ENCODE data around the gene RAB1B.

The RAB1B gene

GRCh38 chr11:66284526-66285078 is 16.2 kb downstream of the RAB1B start:
- no peak for DNase-seq (ENCODE audit: low read depth in 2 of 2)

DNA sequence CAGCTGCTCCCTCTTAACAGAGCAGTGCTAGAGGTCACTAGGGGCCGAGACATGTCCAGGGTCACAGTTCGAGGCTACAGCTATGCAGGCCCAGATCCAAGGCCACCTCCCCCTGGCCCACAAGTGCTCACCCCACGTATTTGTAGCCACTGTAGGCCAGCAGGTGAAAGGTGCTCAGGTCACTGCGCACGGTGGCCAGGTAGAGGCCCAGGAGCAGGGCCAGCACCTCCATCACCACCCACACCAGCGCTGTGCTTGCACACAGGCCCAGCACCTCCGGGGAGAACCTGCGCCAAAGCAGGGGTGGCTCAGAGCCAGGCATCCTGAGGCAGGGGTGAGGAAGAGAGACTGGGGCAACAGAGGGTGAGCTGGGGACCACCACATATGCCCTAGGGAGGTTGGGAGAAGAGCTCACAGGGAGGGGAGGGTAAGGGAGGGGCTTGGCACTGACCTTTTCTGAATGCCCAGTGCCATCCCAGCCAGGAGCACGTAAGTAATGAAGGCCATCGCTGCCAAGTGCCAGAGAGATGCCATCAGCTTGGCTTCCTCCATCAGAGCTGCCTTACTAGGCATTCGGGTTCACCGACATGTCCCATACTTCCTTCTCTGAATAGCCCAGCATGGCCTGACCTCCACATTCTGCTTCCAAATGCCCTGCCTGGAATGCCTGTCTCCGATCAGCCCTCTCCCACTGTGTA is 17.0 kb downstream of the RAB1B start:
- DNase-seq (ENCODE audit: low read depth in 2 of 2), result no peak

- no peak for DNase-seq (ENCODE audit: low read depth in 2 of 2)
These were observed 18.3 kb downstream of the RAB1B start for GRCh38 chr11:66286699-66287098.

DNA sequence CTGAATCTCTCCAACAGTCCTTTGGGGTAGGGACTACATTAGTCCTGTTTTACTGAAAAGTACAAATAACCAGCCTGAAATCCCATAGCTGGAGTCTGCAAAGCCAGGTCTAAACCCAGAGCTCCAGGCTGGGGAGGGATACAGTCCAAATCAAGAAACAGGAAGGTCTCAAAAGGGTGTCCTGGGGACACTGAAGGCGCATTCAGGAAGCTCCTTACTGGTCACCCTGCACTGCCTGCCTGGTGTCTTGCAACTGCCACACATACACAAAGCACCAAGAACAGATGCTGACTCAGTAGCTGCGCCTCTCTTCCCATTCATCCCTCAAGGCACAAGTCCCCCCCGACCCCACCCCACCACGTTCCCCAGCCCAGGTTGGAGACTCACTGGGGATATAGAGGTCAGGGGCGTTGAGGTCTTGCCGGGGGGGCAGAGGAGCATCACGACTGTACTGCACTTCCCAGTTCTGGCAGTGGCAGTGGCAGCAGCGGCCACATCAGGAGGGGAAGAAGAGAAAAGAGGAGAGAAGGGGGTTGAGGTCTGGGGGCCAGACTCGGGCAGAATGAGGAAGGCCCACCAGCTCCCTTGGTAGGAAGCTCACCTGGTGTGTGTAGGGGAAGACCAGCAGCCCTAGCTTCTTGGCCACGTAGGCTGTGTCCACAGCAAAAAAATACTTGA is 18.9 kb downstream of the RAB1B start:
- DNase-seq (ENCODE audit: low read depth in 2 of 2), result no peak

DNA sequence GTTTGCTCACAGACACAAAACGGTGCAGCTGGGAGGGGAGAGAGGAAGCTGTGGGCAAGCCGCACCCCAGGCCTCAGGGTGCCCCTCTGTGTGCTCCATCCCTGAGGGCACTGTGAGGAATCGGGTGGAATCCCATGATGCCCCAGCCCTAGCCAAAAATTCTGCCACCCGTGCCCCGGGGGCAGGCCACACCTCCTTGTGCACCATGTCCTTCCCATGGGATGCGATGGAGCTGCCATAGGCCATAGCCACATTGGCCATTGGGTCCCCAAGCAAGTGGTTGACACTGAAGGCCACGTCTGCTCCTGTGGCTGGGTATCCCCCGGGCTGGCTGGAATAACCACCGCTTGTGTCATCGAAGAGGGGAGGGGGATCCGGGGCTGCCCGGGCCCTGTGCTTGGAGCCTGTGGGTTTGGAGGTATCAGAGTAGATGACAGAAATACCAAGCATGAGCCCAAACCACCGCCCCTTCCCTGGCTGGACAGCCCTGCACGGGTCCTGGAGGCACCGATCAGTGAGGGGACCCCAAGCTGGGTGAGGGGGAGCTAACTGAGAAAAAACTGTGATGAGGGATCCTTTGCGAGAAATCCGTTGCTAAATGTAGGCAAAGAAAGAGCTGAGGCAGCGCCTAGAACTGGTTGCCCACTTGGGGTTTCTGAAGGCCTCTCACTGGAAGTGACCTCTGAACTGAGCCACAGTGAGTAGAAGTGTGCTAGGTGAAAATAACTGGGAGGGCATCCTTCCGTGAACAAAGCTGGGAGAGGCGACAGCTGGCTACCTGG is 19.6 kb downstream of the RAB1B start:
- no peak for DNase-seq (ENCODE audit: low read depth in 2 of 2)

DNA sequence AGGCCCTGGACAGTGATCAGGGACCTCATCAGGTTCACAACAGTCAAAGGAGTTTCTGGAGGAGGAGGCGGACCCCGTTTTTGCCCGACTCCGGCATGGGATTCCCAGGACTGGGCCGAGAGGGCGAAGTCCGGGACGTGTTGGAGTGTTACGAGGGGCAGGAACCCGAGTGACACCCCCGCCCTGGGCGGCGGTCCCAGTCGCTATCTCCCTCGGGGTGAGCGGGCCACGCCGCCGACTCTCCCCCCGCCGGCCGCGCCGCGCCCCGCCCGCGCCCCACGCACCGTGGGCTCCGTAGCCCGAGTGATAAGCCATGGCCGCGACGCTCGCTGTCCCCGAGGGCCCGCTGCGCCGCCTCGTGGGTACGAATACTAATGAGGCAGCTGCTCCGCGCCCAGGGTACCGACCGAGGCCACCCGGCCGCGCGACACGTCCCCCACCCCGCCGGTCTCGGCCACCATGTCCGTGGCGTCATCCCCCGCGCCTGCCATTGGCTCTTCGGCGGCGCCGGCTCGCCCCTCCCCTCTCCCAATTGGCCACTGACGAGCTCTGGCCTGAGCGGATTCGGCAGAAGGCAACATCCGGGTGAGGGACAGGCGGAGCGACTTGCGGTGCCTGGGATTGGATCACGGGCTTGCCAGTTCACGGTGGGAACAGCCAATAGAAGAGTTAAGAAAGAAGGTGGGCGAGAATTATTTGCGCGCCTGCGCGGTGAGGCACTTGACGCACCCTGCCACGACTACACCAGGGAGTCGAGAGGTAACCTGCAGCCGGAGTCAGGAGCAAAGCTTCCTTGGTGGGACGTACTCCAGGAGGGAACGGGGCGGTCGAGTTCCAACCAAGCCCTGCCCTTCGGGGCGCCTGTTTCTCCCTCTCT is 20.5 kb downstream of the RAB1B start, which contains the start of gene YIF1A:
Gene YIF1A (minus strand): TSS at position 473 of the 877 bp plus-strand sequence. CDS start 158 bp downstream, at position 315.
- DNase-seq (ENCODE audit: low read depth in 2 of 2), result peak; percentile 99

DNA sequence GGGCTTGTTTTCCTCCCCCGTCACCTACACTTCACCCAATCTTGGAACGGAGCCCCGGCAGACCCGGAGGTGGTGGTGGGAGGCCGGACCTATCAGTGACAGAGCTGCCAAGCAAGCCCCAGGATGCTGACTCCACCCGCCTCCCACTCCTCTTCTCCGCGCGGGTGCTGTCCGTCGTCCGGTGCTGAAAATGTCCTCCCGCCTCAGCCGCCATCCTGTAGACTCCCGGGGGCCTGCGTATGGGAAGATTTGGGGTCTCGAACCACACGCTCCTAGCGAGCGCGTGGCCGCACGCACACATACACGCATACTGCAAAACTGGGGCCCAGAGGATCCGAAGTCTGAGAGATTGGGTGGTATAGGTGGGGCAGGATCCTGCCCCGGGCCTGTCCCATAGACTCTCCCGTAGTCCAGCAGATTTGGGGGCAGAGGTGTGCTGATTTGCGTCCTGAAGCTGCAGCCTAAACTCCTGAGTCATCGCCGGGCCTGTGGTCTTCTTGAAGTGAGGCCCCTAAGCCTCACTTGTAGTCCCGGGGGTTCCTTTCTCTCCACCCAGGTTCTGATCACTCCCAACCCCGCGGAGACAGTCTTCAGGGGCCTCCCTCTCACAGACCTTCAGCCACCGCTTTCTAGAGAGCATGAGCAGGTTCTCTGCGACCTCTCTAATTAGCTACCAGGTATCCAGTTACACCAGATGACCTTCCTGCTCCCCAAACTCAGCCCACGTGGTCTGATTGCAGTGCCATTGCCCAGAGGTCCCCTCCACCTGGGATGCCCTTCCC is 21.3 kb downstream of the RAB1B start:
- no peak for DNase-seq (ENCODE audit: low read depth in 2 of 2)

- DNase-seq (ENCODE audit: low read depth in 2 of 2), result no peak
These were observed 21.8 kb downstream of the RAB1B start for GRCh38 chr11:66290330-66290621.

DNA sequence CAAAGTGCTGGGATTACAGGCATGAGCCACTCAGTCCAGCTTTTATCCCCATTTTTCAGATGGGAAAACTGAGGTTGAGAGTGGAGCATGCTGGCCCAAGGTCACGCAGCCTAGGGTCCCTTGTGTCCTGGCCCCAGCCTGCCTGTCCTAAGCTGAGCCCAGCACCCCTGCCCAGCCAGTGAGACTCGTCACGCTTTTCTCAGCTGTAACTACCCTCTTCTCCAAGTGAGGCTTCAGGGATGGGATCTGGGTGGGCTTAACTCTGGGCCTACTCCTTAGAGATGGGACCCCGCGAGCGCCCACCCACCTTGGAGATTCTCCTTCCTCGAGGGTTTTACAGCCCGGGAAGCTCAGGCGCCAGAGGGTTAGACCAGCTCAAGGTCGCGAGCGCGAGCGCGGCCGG is 22.9 kb downstream of the RAB1B start:
- no peak for DNase-seq (ENCODE audit: low read depth in 2 of 2)

DNA sequence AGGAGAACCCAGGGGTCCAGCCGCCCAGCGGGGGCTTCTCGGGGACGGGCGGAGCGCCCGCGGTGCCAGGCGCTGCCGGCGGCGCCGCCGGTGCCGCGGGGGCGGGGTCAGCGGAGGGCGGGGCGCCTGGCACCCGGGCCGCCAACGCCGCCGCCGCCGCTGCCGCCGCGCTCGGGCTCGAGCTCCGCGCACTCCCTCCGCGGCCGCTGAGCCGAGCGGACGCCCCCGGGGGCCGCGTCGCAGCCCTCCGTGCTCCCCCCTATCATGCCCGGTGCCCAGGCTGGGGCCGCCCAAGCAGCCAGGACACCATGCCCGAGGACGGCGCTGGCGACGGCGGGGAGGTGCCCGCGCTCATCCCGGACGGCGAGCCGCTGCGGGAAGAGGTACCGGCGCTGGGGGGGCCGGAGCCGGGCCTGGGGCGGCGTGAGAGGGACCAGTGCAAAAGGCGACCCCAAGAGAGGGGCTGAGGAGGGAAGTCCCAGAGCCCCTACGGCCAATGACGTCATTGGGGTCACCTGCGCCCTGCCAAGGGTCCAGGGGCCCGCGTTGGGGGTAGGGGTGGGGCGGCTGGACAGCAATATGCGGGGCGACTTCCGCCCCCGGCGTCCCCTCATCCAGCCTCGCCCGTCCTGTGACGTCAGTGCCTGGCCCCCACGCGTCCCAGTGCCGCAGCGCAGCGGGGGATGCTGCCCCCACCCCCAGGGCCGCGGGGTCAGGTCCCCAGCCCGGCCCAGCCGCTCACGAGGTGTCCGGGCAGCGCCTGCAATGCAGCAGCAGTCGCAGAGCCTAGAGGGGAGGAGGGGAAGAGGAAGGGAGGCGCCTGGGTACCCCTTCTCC is 23.5 kb downstream of the RAB1B start, which contains the start of gene TMEM151A:
Gene TMEM151A (plus strand): TSS at position 189 of the 837 bp plus-strand sequence. CDS start 120 bp downstream, at position 309.
- no peak for DNase-seq (ENCODE audit: low read depth in 2 of 2)

GRCh38 chr11:66292543-66293332 is 24.3 kb downstream of the RAB1B start:
- DNase-seq (ENCODE audit: low read depth in 2 of 2), result no peak

- DNase-seq (ENCODE audit: low read depth in 2 of 2), result no peak
These were observed 24.9 kb downstream of the RAB1B start for GRCh38 chr11:66293352-66293751.

DNA sequence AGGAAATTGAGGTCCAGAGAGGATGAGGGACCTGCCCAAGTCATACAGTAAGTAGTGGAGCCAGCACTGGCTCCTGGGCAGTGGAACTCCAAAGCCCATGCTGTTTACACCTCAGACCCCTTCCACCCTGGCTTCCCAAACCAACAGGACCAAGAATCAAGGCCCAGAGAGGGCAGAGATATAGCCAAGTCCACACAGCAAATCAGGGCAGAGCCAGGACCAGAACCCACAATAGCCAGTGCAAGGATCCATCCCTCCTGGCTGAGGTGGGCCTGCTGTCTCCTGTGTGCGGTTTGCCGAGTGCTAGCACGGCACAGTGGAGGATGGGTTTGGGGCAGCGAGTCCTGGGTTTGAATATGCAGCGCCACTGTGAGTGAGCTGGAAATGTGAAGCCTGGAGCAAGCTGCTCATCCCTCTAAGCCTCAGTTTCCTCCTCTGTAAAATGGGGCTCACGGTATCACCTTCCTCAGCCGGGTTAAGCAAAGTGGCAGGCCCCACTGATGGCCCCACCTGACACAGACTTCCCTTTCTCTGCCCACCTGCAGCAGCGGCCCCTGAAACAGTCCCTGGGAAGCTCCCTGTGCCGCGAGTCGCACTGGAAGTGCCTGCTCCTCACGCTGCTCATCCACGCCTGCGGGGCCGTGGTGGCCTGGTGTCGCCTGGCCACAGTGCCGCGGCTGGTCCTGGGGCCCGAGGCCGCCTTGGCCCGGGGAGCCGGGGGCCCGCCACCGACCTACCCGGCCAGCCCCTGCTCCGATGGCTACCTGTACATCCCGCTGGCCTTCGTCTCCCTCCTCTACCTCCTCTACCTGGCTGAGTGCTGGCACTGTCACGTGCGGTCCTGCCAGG is 25.6 kb downstream of the RAB1B start:
- DNase-seq (ENCODE audit: low read depth in 2 of 2), result no peak

- no peak for DNase-seq (ENCODE audit: low read depth in 2 of 2)
These were observed 26.5 kb downstream of the RAB1B start for GRCh38 chr11:66294626-66295620.

GRCh38 chr11:66297610-66298009 is 29.2 kb downstream of the RAB1B start:
- DNase-seq (ENCODE audit: low read depth in 2 of 2), result no peak

GRCh38 chr11:66299186-66299585 is 30.7 kb downstream of the RAB1B start:
- DNase-seq (ENCODE audit: low read depth in 2 of 2), result no peak

DNA sequence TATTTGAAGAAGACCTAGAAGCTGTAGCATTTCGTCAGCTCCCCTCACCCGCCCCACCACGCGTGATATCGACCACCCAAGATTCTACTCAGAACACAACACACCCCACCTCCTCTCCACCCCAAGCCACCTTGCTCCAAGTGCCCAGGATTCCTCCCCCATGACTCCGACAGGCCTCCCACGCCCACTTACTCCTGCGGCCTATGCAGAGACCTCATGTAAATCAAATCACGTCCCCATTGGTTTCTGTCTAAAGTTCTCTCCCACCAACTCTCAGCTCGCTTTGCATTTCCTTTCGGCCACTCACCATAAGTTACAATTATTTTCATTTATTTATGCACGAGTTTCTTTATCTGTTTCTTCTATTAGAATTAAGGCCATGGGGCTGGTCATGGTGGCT is 34.2 kb downstream of the RAB1B start:
- DNase-seq (ENCODE audit: low read depth in 2 of 2), result no peak
